ENCODE data around the gene ZNF423.

DNA sequence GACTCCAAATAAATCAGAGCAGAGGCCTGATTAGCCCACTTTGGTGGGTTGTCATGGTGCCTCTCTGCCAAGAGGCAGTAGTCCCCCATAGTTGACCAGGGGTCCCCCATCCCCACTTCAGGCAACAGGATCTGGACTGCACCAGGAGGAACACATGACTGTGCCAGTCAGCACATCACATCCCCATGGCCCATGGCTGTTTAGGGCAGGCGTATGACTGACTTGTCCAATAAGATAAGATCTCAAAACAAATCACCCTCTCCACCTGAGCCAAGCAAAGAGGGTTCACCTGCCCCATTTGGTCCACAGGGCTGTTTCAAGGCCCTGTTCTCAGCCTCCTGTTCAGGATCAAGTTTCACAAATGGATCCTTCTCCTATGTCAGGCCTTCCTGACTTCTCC lies 389.0 kb downstream of the ZNF423 start:
- TF ChIP-seq, protein P1, sequence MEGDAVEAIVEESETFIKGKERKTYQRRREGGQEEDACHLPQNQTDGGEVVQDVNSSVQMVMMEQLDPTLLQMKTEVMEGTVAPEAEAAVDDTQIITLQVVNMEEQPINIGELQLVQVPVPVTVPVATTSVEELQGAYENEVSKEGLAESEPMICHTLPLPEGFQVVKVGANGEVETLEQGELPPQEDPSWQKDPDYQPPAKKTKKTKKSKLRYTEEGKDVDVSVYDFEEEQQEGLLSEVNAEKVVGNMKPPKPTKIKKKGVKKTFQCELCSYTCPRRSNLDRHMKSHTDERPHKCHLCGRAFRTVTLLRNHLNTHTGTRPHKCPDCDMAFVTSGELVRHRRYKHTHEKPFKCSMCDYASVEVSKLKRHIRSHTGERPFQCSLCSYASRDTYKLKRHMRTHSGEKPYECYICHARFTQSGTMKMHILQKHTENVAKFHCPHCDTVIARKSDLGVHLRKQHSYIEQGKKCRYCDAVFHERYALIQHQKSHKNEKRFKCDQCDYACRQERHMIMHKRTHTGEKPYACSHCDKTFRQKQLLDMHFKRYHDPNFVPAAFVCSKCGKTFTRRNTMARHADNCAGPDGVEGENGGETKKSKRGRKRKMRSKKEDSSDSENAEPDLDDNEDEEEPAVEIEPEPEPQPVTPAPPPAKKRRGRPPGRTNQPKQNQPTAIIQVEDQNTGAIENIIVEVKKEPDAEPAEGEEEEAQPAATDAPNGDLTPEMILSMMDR (conservative IDR thresholded peaks at IDR 0.05 in 1 of 2, IDR thresholded peaks at IDR 0.05 in 1 of 2; ENCODE audit: extremely low read depth in 1 of 2, insufficient read depth in 1 of 2, low read depth in 1 of 2, low read length in 2 of 2) = no peak
- TF ChIP-seq EZH2 (IDR thresholded peaks at IDR 0.05; ENCODE audit: borderline replicate concordance, low read length) = no peak
